ENCODE measurements around the gene ZC3H12A.

ZC3H12A gene

GRCh38 chr1:37455516-37455915, 18.9 kb upstream of the ZC3H12A start:
- DNase-seq (ENCODE audit: low read depth), result no peak

- no peak for DNase-seq (ENCODE audit: low read depth)
Observed at GRCh38 chr1:37456614-37457013, 17.8 kb upstream of the ZC3H12A start.

GRCh38 chr1:37458551-37458950, 15.8 kb upstream of the ZC3H12A start:
- DNase-seq (ENCODE audit: low read depth), result no peak

- no peak for DNase-seq (ENCODE audit: low read depth)
Observed at GRCh38 chr1:37461698-37462436, 12.5 kb upstream of the ZC3H12A start.

GRCh38 chr1:37464443-37464842, 9.9 kb upstream of the ZC3H12A start:
- no peak for DNase-seq (ENCODE audit: low read depth)

GRCh38 chr1:37465593-37466517, 8.5 kb upstream of the ZC3H12A start:
- DNase-seq (ENCODE audit: low read depth), result peak; percentile 54

- no peak for DNase-seq (ENCODE audit: low read depth)
Observed at GRCh38 chr1:37468037-37468436, 6.3 kb upstream of the ZC3H12A start.

GRCh38 chr1:37469386-37469785, 5.0 kb upstream of the ZC3H12A start:
- DNase-seq (ENCODE audit: low read depth), result no peak

- DNase-seq (ENCODE audit: low read depth), result peak; percentile 80
Observed at GRCh38 chr1:37471345-37472231, 2.8 kb upstream of the ZC3H12A start.

GRCh38 chr1:37472281-37472680, 2.1 kb upstream of the ZC3H12A start:
- no peak for DNase-seq (ENCODE audit: low read depth)

GRCh38 chr1:37472994-37473393, 1.4 kb upstream of the ZC3H12A start:
- no peak for DNase-seq (ENCODE audit: low read depth)

- DNase-seq (ENCODE audit: low read depth), result no peak
Observed at GRCh38 chr1:37473431-37474045, 842 bp upstream of the ZC3H12A start.

- no peak for DNase-seq (ENCODE audit: low read depth)
Observed at GRCh38 chr1:37474697-37475379, 458 bp downstream of the ZC3H12A start.

GRCh38 chr1:37475380-37476086, 1.2 kb downstream of the ZC3H12A start:
- no peak for DNase-seq (ENCODE audit: low read depth)

GRCh38 chr1:37476087-37476452, 1.7 kb downstream of the ZC3H12A start:
- no peak for DNase-seq (ENCODE audit: low read depth)

GRCh38 chr1:37476460-37477197, 2.2 kb downstream of the ZC3H12A start:
- peak; percentile 88 for DNase-seq (ENCODE audit: low read depth)

GRCh38 chr1:37477198-37477931, 3.0 kb downstream of the ZC3H12A start:
- no peak for DNase-seq (ENCODE audit: low read depth)

GRCh38 chr1:37477946-37478345, 3.6 kb downstream of the ZC3H12A start:
- no peak for DNase-seq (ENCODE audit: low read depth)

GRCh38 chr1:37478451-37478881, 4.1 kb downstream of the ZC3H12A start:
- no peak for DNase-seq (ENCODE audit: low read depth)

Data from stromal cell of bone marrow (primary cell).